Karpas-422 (cell line): ENCODE data around the gene MB21D2. TPM values are rescaled to one million over a fixed set of nuclear protein-coding genes. Genes with fewer than 3 reads are reported as not detected.

Experiments
- DNase-seq: peaks from one replicate; pipeline ENCODE4 v3.0.0-alpha.2; 2015
- H2AFZ ChIP-seq: fragments of 200-600 bp; sonication (generic); 2 replicates; pipeline ENCODE4 v1.6.1; 2014; ENCODE audit warnings: antibody characterized with exemption, low read length, mixed read lengths
- H3K27ac ChIP-seq: fragments of 200-600 bp; sonication (generic); 2 replicates; pipeline ENCODE4 v1.5.1; 2014; ENCODE audit warnings: mild to moderate bottlenecking, low read length, moderate library complexity
- H3K27me3 ChIP-seq: fragments of 200-600 bp; sonication (generic); 2 replicates; pipeline ENCODE4 v1.6.1; 2014; ENCODE audit warnings: low read length, mixed read lengths
- H3K36me3 ChIP-seq: fragments of 200-600 bp; sonication (generic); 2 replicates; pipeline ENCODE4 v1.6.1; 2014; ENCODE audit warnings: low read length, mixed read lengths; ENCODE audit not compliant: insufficient read depth
- H3K4me1 ChIP-seq: fragments of 200-600 bp; sonication (generic); 2 replicates; pipeline ENCODE4 v1.6.1; 2014; ENCODE audit warnings: mild to moderate bottlenecking, low read length, mixed read lengths
- H3K4me2 ChIP-seq: fragments of 200-600 bp; sonication (generic); 2 replicates; pipeline ENCODE4 v1.6.1; 2014; ENCODE audit warnings: low read length, low read depth, mild to moderate bottlenecking; ENCODE audit not compliant: poor library complexity, severe bottlenecking
- H3K4me3 ChIP-seq: fragments of 200-600 bp; sonication (generic); 2 replicates; pipeline ENCODE4 v1.5.1; 2014; ENCODE audit warnings: mild to moderate bottlenecking, antibody characterized with exemption, low read length, mixed read lengths
- H3K79me2 ChIP-seq: fragments of 200-600 bp; sonication (generic); 2 replicates; pipeline ENCODE4 v1.6.1; 2014; ENCODE audit warnings: mild to moderate bottlenecking, low read length, mixed read lengths
- H3K9ac ChIP-seq: fragments of 200-600 bp; sonication (generic); 2 replicates; pipeline ENCODE4 v1.6.0; 2014; ENCODE audit warnings: low read length
- H3K9me2 ChIP-seq: fragments of 200-600 bp; sonication (generic), shearing (Covaris generic); replicated peaks from 2 replicates; pipeline ENCODE4 v1.6.0; 2014; ENCODE audit warnings: mild to moderate bottlenecking, low read length, moderate library complexity; ENCODE audit not compliant: insufficient read depth
- H3K9me3 ChIP-seq: fragments of 300-700, 200-600 bp; sonication (generic); 2 replicates; pipeline ENCODE4 v1.6.1; 2014; ENCODE audit warnings: low read length, mixed read lengths
- H4K20me1 ChIP-seq: fragments of 200-600 bp; sonication (generic); 2 replicates; pipeline ENCODE4 v1.6.1; 2014; ENCODE audit warnings: mild to moderate bottlenecking, antibody characterized with exemption, low read length, low read depth; ENCODE audit not compliant: insufficient read depth
- total RNA-seq: library from RNA; depleted of rRNA; stranded (reverse); fragments of >200 nt; shearing (Covaris generic); gene quantifications from 2 replicates; pipeline ENCODE4 v1.2.3, GENCODE V29; 2014; ENCODE audit warnings: low replicate concordance

The MB21D2 gene
- total RNA-seq, 1 experiment from 2014 or later: not detected

DNA sequence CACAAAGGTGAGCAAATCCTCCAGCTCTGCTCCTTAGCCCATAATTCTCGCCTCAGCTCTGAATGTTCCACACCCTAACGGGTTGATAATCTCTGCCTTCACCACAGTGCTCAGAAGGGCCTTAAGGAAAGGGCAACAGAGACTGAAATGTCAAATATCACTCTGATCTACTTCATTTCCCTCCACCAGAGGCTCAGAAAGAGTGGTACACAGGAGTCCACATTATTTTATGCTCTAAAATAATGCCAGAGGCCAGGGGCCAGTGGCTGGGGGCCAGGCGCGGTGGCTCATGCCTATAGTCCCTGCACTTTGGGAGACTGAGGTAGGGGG lies 72.2 kb downstream of the MB21D2 start:
- Histone ChIP-seq H3K4me1 (no peaks in the 10 kb centered on the region), H3K79me2 (no peaks in the 10 kb centered on the region), H2AFZ (no peak overlapping the region), H3K9me3 (no peaks in the 10 kb centered on the region), H3K27me3 (no peaks in the 10 kb centered on the region; the same call in 1 of the 2 replicates), H3K9ac (no peak overlapping the region), H3K36me3 (no peaks in the 10 kb centered on the region), H3K27ac (no peak overlapping the region), H4K20me1 (no peaks in the 10 kb centered on the region), H3K4me2 (no peak overlapping the region), H3K9me2 (no peaks in the 10 kb centered on the region), H3K4me3 (no peak overlapping the region)
- no peak for DNase-seq

DNA sequence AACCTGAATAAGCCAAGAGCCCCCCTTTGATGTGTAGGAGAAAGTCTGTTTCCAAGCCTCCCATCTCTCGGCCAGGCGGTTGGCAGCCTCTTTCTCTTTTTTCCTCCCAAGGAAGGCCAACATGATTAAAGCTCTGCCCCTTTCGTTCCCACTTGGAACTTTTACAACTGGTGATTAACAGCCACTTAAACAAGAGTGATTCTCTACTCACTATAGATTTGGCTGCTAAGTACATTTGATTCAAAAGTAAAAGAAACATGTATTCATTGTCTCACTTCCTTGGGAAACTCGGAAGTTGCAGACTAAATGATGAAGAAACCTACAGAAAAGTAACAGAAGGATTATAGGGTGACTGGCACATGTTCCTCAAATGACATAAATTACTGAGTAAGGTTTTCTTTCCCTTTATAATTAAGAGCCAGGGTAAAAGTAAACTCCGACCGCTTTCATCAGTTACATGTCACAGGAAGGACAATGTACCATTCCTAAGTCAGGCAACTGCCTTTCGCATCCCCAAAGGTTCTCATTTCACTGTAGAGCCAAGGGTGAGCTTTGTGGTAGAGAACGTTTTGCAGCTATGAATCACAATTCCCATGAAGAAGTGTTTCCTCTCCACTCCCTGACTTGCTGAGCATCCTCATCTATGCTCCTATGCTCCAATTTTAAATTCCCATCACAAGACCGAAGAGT lies 72.7 kb downstream of the MB21D2 start:
- H3K27me3 ChIP-seq: no peaks in the 10 kb centered on the region; the same call in 1 of the 2 replicates
- H3K9me2 ChIP-seq: no peaks in the 10 kb centered on the region
- no peak overlapping the region for H2AFZ ChIP-seq
- no peaks in the 10 kb centered on the region for H4K20me1 ChIP-seq
- H3K9me3 ChIP-seq: no peaks in the 10 kb centered on the region
- H3K79me2 ChIP-seq: no peaks in the 10 kb centered on the region
- H3K36me3 ChIP-seq: no peaks in the 10 kb centered on the region
- no peak overlapping the region for H3K9ac ChIP-seq
- no peak for DNase-seq
- no peak overlapping the region for H3K27ac ChIP-seq
- no peak overlapping the region for H3K4me3 ChIP-seq
- no peaks in the 10 kb centered on the region for H3K4me1 ChIP-seq
- no peak overlapping the region for H3K4me2 ChIP-seq

DNA sequence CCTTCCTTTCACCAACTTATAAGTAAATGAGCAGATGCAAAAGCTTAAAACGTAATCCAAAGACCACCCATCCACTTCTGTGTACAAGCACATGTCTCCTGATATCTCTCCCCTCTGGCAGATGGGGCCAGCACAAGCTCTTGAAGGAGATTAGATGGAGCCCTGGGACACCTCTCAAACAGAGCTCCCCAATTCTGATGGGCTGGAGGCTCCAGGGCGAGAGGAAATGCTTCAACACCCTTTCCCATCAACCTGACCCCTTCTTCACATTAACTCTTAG lies 73.2 kb downstream of the MB21D2 start:
- no peaks in the 10 kb centered on the region for H3K9me3 ChIP-seq
- no peak overlapping the region for H3K9ac ChIP-seq
- no peaks in the 10 kb centered on the region for H3K4me1 ChIP-seq
- no peak overlapping the region for H3K4me2 ChIP-seq
- H3K79me2 ChIP-seq: no peaks in the 10 kb centered on the region
- H3K27me3 ChIP-seq: no peaks in the 10 kb centered on the region; the same call in 1 of the 2 replicates
- no peaks in the 10 kb centered on the region for H4K20me1 ChIP-seq
- no peak for DNase-seq
- no peak overlapping the region for H3K4me3 ChIP-seq
- H3K27ac ChIP-seq: no peak overlapping the region
- no peak overlapping the region for H2AFZ ChIP-seq
- H3K9me2 ChIP-seq: no peaks in the 10 kb centered on the region
- H3K36me3 ChIP-seq: no peaks in the 10 kb centered on the region

DNA sequence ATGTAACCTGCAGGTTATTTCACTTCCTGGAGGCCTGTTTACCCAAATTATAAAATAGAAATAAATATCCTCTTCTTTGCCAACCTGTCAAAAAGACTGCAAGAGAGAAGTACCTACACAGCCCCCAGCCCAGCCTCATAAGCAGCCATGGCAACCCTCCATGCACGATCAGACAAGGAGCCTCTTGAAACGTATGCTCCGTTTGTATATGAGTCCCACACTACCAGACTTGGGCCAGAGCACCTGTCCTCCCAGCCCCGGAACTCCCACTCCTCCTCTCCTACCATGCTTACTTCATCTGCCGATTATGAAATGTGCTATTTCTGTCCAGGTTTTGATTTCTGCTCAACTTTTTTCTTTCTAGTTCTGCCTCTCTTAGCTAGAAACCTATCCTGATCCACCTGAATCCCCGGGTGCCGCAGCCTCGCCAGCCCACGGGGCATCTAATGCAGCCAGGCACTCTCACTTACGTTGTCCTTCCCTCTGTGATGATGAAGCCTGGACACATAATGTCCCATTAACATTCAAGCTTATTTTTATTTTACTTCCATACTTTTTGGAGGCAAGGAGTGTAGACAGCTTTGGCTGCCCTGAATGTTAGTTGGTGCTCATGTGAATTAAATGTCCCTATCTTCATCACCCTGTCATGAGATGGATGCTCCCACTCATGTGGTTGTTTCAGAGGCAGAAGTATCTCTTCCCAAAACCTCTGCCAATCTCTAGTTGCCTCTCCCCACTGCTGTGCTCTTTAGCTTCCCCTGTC lies 73.8 kb downstream of the MB21D2 start:
- Histone ChIP-seq H3K9ac (no peak overlapping the region), H3K9me2 (no peaks in the 10 kb centered on the region), H3K4me1 (no peaks in the 10 kb centered on the region), H4K20me1 (no peaks in the 10 kb centered on the region), H3K9me3 (no peaks in the 10 kb centered on the region), H3K4me2 (no peak overlapping the region), H3K36me3 (no peaks in the 10 kb centered on the region), H3K27ac (no peak overlapping the region), H3K27me3 (no peaks in the 10 kb centered on the region; the same call in 1 of the 2 replicates), H3K4me3 (no peak overlapping the region), H2AFZ (no peak overlapping the region), H3K79me2 (no peaks in the 10 kb centered on the region)
- no peak for DNase-seq

DNA sequence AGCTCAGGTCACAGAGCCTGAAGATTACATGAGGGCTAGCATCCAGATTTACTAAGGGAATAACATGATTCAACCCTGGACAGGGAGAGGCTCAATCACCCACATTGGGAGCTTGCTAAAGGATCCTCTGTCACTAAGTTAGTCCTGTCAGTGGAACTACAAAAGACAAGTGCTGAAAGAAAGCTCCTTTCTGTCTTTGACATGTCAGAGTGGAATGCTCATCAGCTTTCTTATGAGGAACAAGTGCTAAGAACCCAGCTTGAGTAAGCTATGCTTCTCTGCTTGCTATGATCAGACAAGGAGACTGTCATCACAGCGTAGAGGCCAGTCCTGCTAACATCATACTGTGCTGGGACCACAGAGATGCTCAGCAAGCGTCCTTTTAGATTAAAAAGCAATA lies 74.5 kb downstream of the MB21D2 start:
- Histone ChIP-seq H3K9me3 (no peaks in the 10 kb centered on the region), H4K20me1 (no peaks in the 10 kb centered on the region), H3K27ac (no peak overlapping the region), H3K36me3 (no peaks in the 10 kb centered on the region), H3K4me3 (no peak overlapping the region), H2AFZ (no peak overlapping the region), H3K9ac (no peak overlapping the region), H3K27me3 (no peaks in the 10 kb centered on the region; the same call in 1 of the 2 replicates), H3K79me2 (no peaks in the 10 kb centered on the region), H3K9me2 (no peaks in the 10 kb centered on the region), H3K4me2 (no peak overlapping the region), H3K4me1 (no peaks in the 10 kb centered on the region)
- DNase-seq: no peak

DNA sequence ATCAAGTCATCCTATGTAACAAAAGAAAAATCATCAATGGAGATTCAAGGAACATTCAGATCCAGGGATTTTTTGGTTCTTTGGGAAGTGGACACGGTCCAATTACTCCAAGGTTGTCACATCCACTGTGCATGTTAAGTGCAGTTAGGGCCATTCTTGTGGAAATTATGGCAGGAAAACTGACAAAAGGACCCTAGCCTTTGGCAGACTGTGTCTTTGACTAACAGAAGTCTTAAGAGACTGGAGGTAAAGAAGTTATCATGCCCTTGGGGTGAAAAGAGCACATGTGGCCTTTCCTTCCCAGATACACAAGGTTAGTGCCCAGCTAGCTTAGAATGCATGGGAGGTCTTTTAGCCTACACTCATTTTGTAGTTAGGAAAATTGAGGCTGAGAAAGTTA lies 74.9 kb downstream of the MB21D2 start:
- no peaks in the 10 kb centered on the region for H3K36me3 ChIP-seq
- no peak overlapping the region for H2AFZ ChIP-seq
- no peak for DNase-seq
- no peaks in the 10 kb centered on the region for H4K20me1 ChIP-seq
- no peaks in the 10 kb centered on the region; the same call in 1 of the 2 replicates for H3K27me3 ChIP-seq
- no peaks in the 10 kb centered on the region for H3K9me3 ChIP-seq
- H3K27ac ChIP-seq: no peak overlapping the region
- no peaks in the 10 kb centered on the region for H3K9me2 ChIP-seq
- H3K9ac ChIP-seq: no peak overlapping the region
- H3K79me2 ChIP-seq: no peaks in the 10 kb centered on the region
- H3K4me1 ChIP-seq: no peaks in the 10 kb centered on the region
- no peak overlapping the region for H3K4me3 ChIP-seq
- no peak overlapping the region for H3K4me2 ChIP-seq

DNA sequence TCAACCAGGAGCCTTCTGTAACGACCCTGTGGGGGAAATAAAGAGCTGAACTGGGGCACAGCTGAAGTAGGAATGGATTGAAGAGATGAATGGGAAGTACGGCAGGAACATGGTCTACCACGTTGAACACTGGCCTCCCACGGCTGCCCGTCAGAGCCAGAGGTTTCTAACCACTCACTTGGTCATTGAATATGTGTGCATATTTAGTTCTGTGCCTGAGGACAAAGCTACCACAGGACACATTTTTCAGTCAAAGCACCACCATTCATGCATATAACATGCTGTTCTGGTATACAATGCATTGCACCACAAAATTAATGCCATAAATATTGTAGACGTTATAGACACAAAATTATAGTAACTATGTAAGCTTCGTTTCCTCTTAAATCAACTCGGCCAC lies 75.5 kb downstream of the MB21D2 start:
- H2AFZ ChIP-seq: no peak overlapping the region
- H3K79me2 ChIP-seq: no peaks in the 10 kb centered on the region
- no peaks in the 10 kb centered on the region for H3K9me3 ChIP-seq
- no peak overlapping the region for H3K4me2 ChIP-seq
- no peaks in the 10 kb centered on the region; the same call in 1 of the 2 replicates for H3K27me3 ChIP-seq
- no peak overlapping the region for H3K9ac ChIP-seq
- H3K4me3 ChIP-seq: no peak overlapping the region
- H3K36me3 ChIP-seq: no peaks in the 10 kb centered on the region
- DNase-seq: no peak
- no peaks in the 10 kb centered on the region for H3K9me2 ChIP-seq
- H3K27ac ChIP-seq: no peak overlapping the region
- H3K4me1 ChIP-seq: no peaks in the 10 kb centered on the region
- H4K20me1 ChIP-seq: no peaks in the 10 kb centered on the region

DNA sequence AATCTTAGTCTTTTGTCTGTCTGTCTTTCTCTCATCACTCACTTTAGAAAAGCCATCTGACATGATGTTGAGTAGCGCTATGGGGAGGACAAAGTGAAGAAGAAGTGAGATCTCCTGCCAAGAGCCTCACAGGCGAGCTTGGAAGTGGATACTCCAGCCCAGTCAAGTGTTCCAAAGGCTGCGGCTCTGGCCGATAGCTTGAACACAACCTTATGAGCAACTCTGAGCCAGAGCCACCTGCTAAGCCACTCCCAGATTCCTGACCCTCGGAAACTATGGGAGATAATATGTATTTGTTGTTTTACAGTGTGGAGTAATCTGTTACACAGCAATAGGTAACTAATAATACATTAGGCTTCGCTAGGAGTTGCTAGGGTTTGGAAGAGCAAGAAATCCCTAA lies 76.2 kb downstream of the MB21D2 start:
- Histone ChIP-seq H3K36me3 (no peaks in the 10 kb centered on the region), H3K9me3 (no peaks in the 10 kb centered on the region), H3K4me1 (no peaks in the 10 kb centered on the region), H2AFZ (no peak overlapping the region), H3K4me2 (no peak overlapping the region), H3K9ac (no peak overlapping the region), H3K79me2 (no peaks in the 10 kb centered on the region), H3K4me3 (no peak overlapping the region), H3K9me2 (no peaks in the 10 kb centered on the region), H3K27ac (no peak overlapping the region), H4K20me1 (no peaks in the 10 kb centered on the region), H3K27me3 (no peaks in the 10 kb centered on the region)
- no peak for DNase-seq
